ENCODE results near the gene GOLGB1. TPM values are rescaled to one million over a fixed set of nuclear protein-coding genes. Genes with fewer than 3 reads are reported as not detected.
A peak's percentile ranks its signal among the peaks of the same experiment; 100 is the strongest.

GOLGB1 gene
- total RNA-seq, 2 experiments from 2014 or later = 18.2 to 19.7 TPM

GRCh38 chr3:121737644-121738043 lies 11.9 kb downstream of the GOLGB1 start:
- Mint-ChIP-seq H3K36me3 (ENCODE audit: low read depth) (peaks cover 11% of the 10 kb centered on the region), H3K4me3 (no peak overlapping the region), H3K27me3 (ENCODE audit: low read depth) (no peaks in the 10 kb centered on the region), H3K4me1 (ENCODE audit: low read depth) (peaks cover 39% of the 10 kb centered on the region), H3K27ac (no peak overlapping the region), H3K9me3 (peaks cover 2% of the 10 kb centered on the region)
- DNase-seq = no peak
- intact Hi-C loops (cut with micrococcal nuclease) = no loop called here
- CTCF ChIA-PET = no interaction called here

- Mint-ChIP-seq H3K36me3 (ENCODE audit: low read depth) (peaks cover 5% of the 10 kb centered on the region), H3K27ac (no peak overlapping the region), H3K4me1 (ENCODE audit: low read depth) (peaks cover 39% of the 10 kb centered on the region), H3K27me3 (ENCODE audit: low read depth) (no peaks in the 10 kb centered on the region), H3K4me3 (no peak overlapping the region), H3K9me3 (no peaks in the 10 kb centered on the region)
- intact Hi-C loops (cut with micrococcal nuclease) = no loop called here
- no peak for DNase-seq
- CTCF ChIA-PET = interaction anchor here (1.0 kb wide), 1 partner anchor 35 kb away, joined by 4 read pairs; no protein-coding TSS in a partner anchor
These were observed 13.4 kb downstream of the GOLGB1 start for GRCh38 chr3:121736112-121736511.

- H3K4me3 Mint-ChIP-seq = no peak overlapping the region
- peak overlapping the region; percentile 0 for H3K27ac Mint-ChIP-seq
- peaks cover 6% of the 10 kb centered on the region for H3K36me3 Mint-ChIP-seq (ENCODE audit: low read depth)
- CTCF ChIA-PET = interaction anchor here (0.6 kb wide), 1 partner anchor 10 kb away, joined by 3 read pairs; no protein-coding TSS in a partner anchor
- H3K27me3 Mint-ChIP-seq (ENCODE audit: low read depth) = no peaks in the 10 kb centered on the region
- intact Hi-C loops (cut with micrococcal nuclease) = loop anchor here (1.0 kb wide), 4 partner anchors 14 to 411 kb away; partner anchors contain the start of genes EAF2, GOLGB1, HCLS1 and IQCB1
- no peaks in the 10 kb centered on the region for H3K9me3 Mint-ChIP-seq
- H3K4me1 Mint-ChIP-seq (ENCODE audit: low read depth) = peaks cover 38% of the 10 kb centered on the region
- DNase-seq = no peak
These were observed 14.4 kb downstream of the GOLGB1 start for GRCh38 chr3:121735047-121735696.

GRCh38 chr3:121730940-121731687 lies 18.4 kb downstream of the GOLGB1 start:
- Mint-ChIP-seq H3K27ac (no peak overlapping the region), H3K27me3 (ENCODE audit: low read depth) (no peaks in the 10 kb centered on the region), H3K4me1 (ENCODE audit: low read depth) (peaks cover 20% of the 10 kb centered on the region), H3K4me3 (no peak overlapping the region), H3K9me3 (no peaks in the 10 kb centered on the region), H3K36me3 (ENCODE audit: low read depth) (peaks cover 11% of the 10 kb centered on the region)
- intact Hi-C loops (cut with micrococcal nuclease) = no loop called here
- DNase-seq = no peak
- CTCF ChIA-PET = no interaction called here

GRCh38 chr3:121724130-121724529 lies 25.4 kb downstream of the GOLGB1 start:
- Mint-ChIP-seq H3K36me3 (ENCODE audit: low read depth) (peaks cover 41% of the 10 kb centered on the region), H3K4me3 (no peak overlapping the region), H3K9me3 (no peaks in the 10 kb centered on the region), H3K4me1 (ENCODE audit: low read depth) (no peaks in the 10 kb centered on the region), H3K27me3 (ENCODE audit: low read depth) (no peaks in the 10 kb centered on the region), H3K27ac (no peak overlapping the region)
- CTCF ChIA-PET = no interaction called here
- no peak for DNase-seq
- intact Hi-C loops (cut with micrococcal nuclease) = no loop called here

GRCh38 chr3:121723485-121723884 lies 26.1 kb downstream of the GOLGB1 start:
- no peak overlapping the region for H3K27ac Mint-ChIP-seq
- CTCF ChIA-PET = no interaction called here
- H3K4me3 Mint-ChIP-seq = no peak overlapping the region
- intact Hi-C loops (cut with micrococcal nuclease) = no loop called here
- H3K36me3 Mint-ChIP-seq (ENCODE audit: low read depth) = peaks cover 40% of the 10 kb centered on the region
- peaks cover 3% of the 10 kb centered on the region for H3K4me1 Mint-ChIP-seq (ENCODE audit: low read depth)
- DNase-seq = no peak
- no peaks in the 10 kb centered on the region for H3K9me3 Mint-ChIP-seq
- H3K27me3 Mint-ChIP-seq (ENCODE audit: low read depth) = no peaks in the 10 kb centered on the region

GRCh38 chr3:121722411-121722810 lies 27.1 kb downstream of the GOLGB1 start:
- CTCF ChIA-PET = no interaction called here
- Mint-ChIP-seq H3K9me3 (no peaks in the 10 kb centered on the region), H3K27ac (no peak overlapping the region), H3K36me3 (ENCODE audit: low read depth) (peaks cover 43% of the 10 kb centered on the region), H3K4me1 (ENCODE audit: low read depth) (peaks cover 13% of the 10 kb centered on the region), H3K27me3 (ENCODE audit: low read depth) (no peaks in the 10 kb centered on the region), H3K4me3 (no peak overlapping the region)
- no peak for DNase-seq
- intact Hi-C loops (cut with micrococcal nuclease) = no loop called here

GRCh38 chr3:121720163-121720562 lies 29.4 kb downstream of the GOLGB1 start:
- CTCF ChIA-PET = no interaction called here
- Mint-ChIP-seq H3K36me3 (ENCODE audit: low read depth) (peaks cover 46% of the 10 kb centered on the region), H3K9me3 (no peaks in the 10 kb centered on the region), H3K27me3 (ENCODE audit: low read depth) (no peaks in the 10 kb centered on the region), H3K4me3 (no peak overlapping the region), H3K27ac (no peak overlapping the region), H3K4me1 (ENCODE audit: low read depth) (peaks cover 16% of the 10 kb centered on the region)
- intact Hi-C loops (cut with micrococcal nuclease) = no loop called here
- DNase-seq = no peak

- no peaks in the 10 kb centered on the region for H3K9me3 Mint-ChIP-seq
- no peaks in the 10 kb centered on the region for H3K27me3 Mint-ChIP-seq (ENCODE audit: low read depth)
- intact Hi-C loops (cut with micrococcal nuclease) = no loop called here
- DNase-seq = no peak
- peaks cover 47% of the 10 kb centered on the region for H3K36me3 Mint-ChIP-seq (ENCODE audit: low read depth)
- H3K4me1 Mint-ChIP-seq (ENCODE audit: low read depth) = peaks cover 16% of the 10 kb centered on the region
- CTCF ChIA-PET = no interaction called here
- no peak overlapping the region for H3K27ac Mint-ChIP-seq
- no peak overlapping the region for H3K4me3 Mint-ChIP-seq
These were observed 30.1 kb downstream of the GOLGB1 start for GRCh38 chr3:121719423-121719822.

GRCh38 chr3:121718205-121718846 lies 31.2 kb downstream of the GOLGB1 start:
- no peaks in the 10 kb centered on the region for H3K9me3 Mint-ChIP-seq
- H3K36me3 Mint-ChIP-seq (ENCODE audit: low read depth) = peaks cover 43% of the 10 kb centered on the region
- H3K27ac Mint-ChIP-seq = peak overlapping the region; percentile 43
- H3K4me1 Mint-ChIP-seq (ENCODE audit: low read depth) = peaks cover 16% of the 10 kb centered on the region
- intact Hi-C loops (cut with micrococcal nuclease) = loop anchor here (1.0 kb wide), 1 partner anchor 58 kb away; the partner anchor contains the start of gene HCLS1
- H3K4me3 Mint-ChIP-seq = no peak overlapping the region
- no peak for DNase-seq
- CTCF ChIA-PET = no interaction called here
- H3K27me3 Mint-ChIP-seq (ENCODE audit: low read depth) = no peaks in the 10 kb centered on the region

- no peaks in the 10 kb centered on the region for H3K27me3 Mint-ChIP-seq (ENCODE audit: low read depth)
- intact Hi-C loops (cut with micrococcal nuclease) = no loop called here
- H3K27ac Mint-ChIP-seq = no peak overlapping the region
These were observed 39.2 kb downstream of the GOLGB1 start for GRCh38 chr3:121710347-121710746.

GRCh38 chr3:121707531-121708273 lies 41.8 kb downstream of the GOLGB1 start:
- no peak for DNase-seq
- H3K9me3 Mint-ChIP-seq = no peaks in the 10 kb centered on the region
- H3K27me3 Mint-ChIP-seq (ENCODE audit: low read depth) = no peaks in the 10 kb centered on the region
- no peak overlapping the region for H3K4me3 Mint-ChIP-seq
- peaks cover 16% of the 10 kb centered on the region for H3K36me3 Mint-ChIP-seq (ENCODE audit: low read depth)
- no peaks in the 10 kb centered on the region for H3K4me1 Mint-ChIP-seq (ENCODE audit: low read depth)
- H3K27ac Mint-ChIP-seq = no peak overlapping the region
- CTCF ChIA-PET = no interaction called here
- intact Hi-C loops (cut with micrococcal nuclease) = no loop called here

More at GRCh38 chr3:121710347-121710746, 39.2 kb downstream of the GOLGB1 start:
- CTCF ChIA-PET = no interaction called here
- no peaks in the 10 kb centered on the region for H3K4me1 Mint-ChIP-seq (ENCODE audit: low read depth)
- no peaks in the 10 kb centered on the region for H3K9me3 Mint-ChIP-seq
- DNase-seq = no peak
- no peak overlapping the region for H3K4me3 Mint-ChIP-seq
- H3K36me3 Mint-ChIP-seq (ENCODE audit: low read depth) = peaks cover 21% of the 10 kb centered on the region
